Measurements from ENCODE around the gene SERPINE1.
"Not testable (repeated sequence)": the region's sequence is repeated elsewhere in the genome, so short reads cannot be mapped to it uniquely, and the experiment has no call there.

SERPINE1 gene

DNA sequence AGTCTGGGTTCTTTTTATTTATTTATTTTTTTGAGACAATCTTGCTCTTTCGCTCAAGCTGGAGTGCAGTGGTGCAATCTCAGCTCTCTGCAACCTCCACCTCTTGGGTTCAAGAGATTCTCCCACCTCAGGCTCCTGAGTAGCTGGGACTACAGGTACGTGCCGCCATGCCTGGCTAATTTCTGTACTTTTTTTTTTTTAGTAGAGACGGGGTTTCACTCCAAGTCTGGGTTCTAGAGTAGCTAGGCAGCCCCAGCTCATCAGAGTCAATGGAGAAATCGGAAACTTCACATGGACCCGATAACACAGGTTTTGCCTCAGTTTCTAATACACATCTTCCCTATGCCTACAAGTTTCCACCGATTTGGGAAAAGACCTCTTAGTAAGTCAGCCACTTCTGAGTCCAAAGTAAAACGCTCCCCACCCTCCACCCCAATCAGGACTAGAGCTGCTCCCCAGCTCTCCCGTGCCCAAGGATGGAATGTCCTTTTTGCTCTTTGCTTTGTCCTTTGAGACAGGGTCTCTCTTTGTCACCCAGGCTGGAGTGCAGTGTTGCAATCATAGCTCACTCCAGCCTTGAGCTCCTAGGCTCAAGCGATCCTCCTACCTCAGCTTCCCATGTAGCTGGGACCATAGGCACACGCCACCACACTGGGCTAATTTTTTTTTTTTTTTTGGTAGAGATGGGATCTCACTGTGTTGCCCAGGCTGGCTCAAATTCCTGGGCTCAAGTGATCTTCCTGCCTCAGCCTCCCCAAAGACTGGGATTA lies 3.8 kb upstream of the SERPINE1 start:
- Mint-ChIP-seq H3K27ac (no peak overlapping the region), H3K9me3 (no peaks in the 10 kb centered on the region), H3K4me3 (no peak overlapping the region), H3K36me3 (no peaks in the 10 kb centered on the region), H3K27me3 (peaks cover 32% of the 10 kb centered on the region), H3K4me1 (peaks cover 31% of the 10 kb centered on the region)
- ATAC-seq (ENCODE audit: low read depth) (no peak), DNase-seq (ENCODE audit: low spot score in 2 of 2) (no peak)

- Mint-ChIP-seq H3K36me3 (no peaks in the 10 kb centered on the region), H3K27me3 (peaks cover 30% of the 10 kb centered on the region), H3K4me1 (peaks cover 32% of the 10 kb centered on the region), H3K9me3 (no peaks in the 10 kb centered on the region), H3K27ac (no peak overlapping the region), H3K4me3 (no peak overlapping the region)
- DNase-seq (ENCODE audit: low spot score in 2 of 2), result no peak
- no peak for ATAC-seq (ENCODE audit: low read depth)
These were observed 3.2 kb upstream of the SERPINE1 start for GRCh38 chr7:101123703-101124068.

DNA sequence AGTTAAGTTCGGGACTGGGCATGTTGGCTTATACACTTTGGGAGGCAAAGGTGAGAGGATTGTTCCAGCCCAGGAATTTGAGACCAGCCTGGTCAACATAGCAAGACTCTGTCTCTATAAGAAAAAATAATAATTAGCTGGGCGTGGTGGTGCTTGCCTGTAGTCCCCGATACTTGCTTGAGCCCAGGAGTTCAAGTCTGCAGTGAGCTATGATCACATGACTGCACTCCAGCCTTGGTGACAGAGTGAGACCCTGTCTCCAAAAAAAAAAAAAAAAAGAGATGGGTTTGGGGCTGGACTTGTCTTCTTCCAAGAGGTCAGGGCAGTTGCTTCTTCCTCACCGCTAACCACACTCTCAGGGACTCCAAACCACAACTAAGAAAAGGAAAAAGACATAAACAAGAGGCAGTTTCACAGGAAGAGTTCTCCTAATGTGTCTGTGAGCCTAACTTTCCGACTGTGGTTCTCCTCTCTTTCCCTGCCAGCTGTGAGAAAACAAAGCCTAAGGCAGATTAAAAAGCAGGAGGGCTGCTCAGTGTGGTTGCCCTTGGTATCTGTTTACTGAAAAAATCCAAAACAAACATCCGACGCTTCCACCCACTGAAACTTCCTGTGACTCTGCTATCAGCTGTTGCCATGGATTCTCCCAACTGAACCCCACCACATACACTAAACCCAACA lies 2.4 kb upstream of the SERPINE1 start:
- H3K27ac Mint-ChIP-seq, result no peak overlapping the region
- no peak for ATAC-seq (ENCODE audit: low read depth)
- no peak for DNase-seq (ENCODE audit: low spot score in 2 of 2)
- H3K4me3 Mint-ChIP-seq, result no peak overlapping the region
- H3K36me3 Mint-ChIP-seq, result no peaks in the 10 kb centered on the region
- H3K4me1 Mint-ChIP-seq, result peaks cover 32% of the 10 kb centered on the region
- peaks cover 30% of the 10 kb centered on the region for H3K27me3 Mint-ChIP-seq
- H3K9me3 Mint-ChIP-seq, result no peaks in the 10 kb centered on the region

- peaks cover 27% of the 10 kb centered on the region for H3K27me3 Mint-ChIP-seq
- peak overlapping the region; percentile 35 for H3K4me3 Mint-ChIP-seq
- H3K4me1 Mint-ChIP-seq, result peaks cover 32% of the 10 kb centered on the region
- no peaks in the 10 kb centered on the region for H3K36me3 Mint-ChIP-seq
- ATAC-seq (ENCODE audit: low read depth) (peak; percentile 74), DNase-seq (ENCODE audit: low spot score in 2 of 2) (no peak)
- no peaks in the 10 kb centered on the region for H3K9me3 Mint-ChIP-seq
- peak overlapping the region; percentile 49 for H3K27ac Mint-ChIP-seq
These were observed 784 bp upstream of the SERPINE1 start for GRCh38 chr7:101125989-101126650.

GRCh38 chr7:101127460-101128039 lies 646 bp downstream of the SERPINE1 start:
- DNase-seq (ENCODE audit: low spot score in 2 of 2) (no peak), ATAC-seq (ENCODE audit: low read depth) (no peak)
- no peak overlapping the region for H3K27ac Mint-ChIP-seq
- no peak overlapping the region for H3K4me3 Mint-ChIP-seq
- H3K9me3 Mint-ChIP-seq, result no peaks in the 10 kb centered on the region
- peaks cover 26% of the 10 kb centered on the region for H3K27me3 Mint-ChIP-seq
- peaks cover 24% of the 10 kb centered on the region for H3K4me1 Mint-ChIP-seq
- no peaks in the 10 kb centered on the region for H3K36me3 Mint-ChIP-seq

DNA sequence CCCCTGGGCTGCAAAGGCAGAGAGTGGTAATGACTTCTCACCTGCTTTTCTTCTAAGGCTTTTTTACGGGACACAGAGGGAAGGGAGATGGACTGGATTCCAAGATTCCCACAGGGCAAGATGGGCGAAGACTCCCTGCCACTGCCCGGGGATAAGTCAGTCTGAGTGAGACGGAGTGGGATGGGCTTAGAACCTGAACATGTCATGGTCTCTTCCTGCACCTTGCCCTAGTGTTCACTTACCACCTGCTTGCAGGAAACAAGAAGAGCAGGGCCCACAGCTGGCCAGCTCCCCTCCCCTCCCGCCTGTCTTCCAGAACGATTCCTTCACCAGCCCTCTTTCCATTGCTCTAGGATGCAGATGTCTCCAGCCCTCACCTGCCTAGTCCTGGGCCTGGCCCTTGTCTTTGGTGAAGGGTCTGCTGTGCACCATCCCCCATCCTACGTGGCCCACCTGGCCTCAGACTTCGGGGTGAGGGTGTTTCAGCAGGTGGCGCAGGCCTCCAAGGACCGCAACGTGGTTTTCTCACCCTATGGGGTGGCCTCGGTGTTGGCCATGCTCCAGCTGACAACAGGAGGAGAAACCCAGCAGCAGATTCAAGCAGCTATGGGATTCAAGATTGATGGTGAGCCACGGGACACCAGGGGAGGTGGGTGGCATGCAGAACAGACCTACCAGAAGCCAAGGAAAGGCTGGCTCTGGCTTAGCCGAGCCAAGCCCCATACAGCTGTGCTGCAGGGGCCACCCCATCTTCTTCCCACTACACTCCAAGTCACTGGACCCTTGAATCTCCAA lies 1.3 kb downstream of the SERPINE1 start:
- H3K27ac Mint-ChIP-seq, result no peak overlapping the region
- H3K4me1 Mint-ChIP-seq, result peaks cover 23% of the 10 kb centered on the region
- ATAC-seq (ENCODE audit: low read depth), result no peak
- H3K9me3 Mint-ChIP-seq, result no peaks in the 10 kb centered on the region
- peaks cover 27% of the 10 kb centered on the region for H3K27me3 Mint-ChIP-seq
- H3K36me3 Mint-ChIP-seq, result no peaks in the 10 kb centered on the region
- no peak overlapping the region for H3K4me3 Mint-ChIP-seq
- DNase-seq (ENCODE audit: low spot score in 2 of 2), result no peak

DNA sequence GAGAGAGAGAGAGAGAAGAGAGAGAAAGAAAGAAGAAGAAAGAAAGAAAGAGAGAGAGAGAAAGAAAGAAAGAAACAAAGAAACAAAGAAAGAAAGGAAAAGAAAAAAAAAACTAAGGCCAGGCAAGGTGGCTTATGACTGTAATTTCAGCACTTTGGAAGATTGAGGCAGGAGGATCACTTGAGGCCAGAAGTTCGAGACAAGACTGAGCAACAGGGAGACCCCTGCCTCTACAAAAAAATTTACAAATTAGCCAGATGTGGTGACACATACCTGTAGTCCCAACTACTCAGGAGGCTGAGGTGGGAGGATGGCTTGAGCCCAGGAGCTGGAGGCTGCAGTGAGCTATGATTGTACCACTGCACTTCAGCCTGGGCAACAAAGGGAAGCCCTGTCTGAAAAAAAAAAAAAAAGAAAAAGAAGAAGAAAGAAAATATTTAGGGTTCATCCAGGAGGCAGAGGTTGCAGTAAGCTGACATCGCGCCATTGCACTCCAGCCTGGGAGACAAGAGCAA lies 2.8 kb downstream of the SERPINE1 start:
- DNase-seq (ENCODE audit: low spot score in 2 of 2) (no peak), ATAC-seq (ENCODE audit: low read depth) (no peak)
- Mint-ChIP-seq H3K4me3 (no peak overlapping the region), H3K4me1 (peaks cover 23% of the 10 kb centered on the region), H3K27me3 (peaks cover 34% of the 10 kb centered on the region), H3K27ac (no peak overlapping the region), H3K36me3 (no peaks in the 10 kb centered on the region), H3K9me3 (no peaks in the 10 kb centered on the region)

DNA sequence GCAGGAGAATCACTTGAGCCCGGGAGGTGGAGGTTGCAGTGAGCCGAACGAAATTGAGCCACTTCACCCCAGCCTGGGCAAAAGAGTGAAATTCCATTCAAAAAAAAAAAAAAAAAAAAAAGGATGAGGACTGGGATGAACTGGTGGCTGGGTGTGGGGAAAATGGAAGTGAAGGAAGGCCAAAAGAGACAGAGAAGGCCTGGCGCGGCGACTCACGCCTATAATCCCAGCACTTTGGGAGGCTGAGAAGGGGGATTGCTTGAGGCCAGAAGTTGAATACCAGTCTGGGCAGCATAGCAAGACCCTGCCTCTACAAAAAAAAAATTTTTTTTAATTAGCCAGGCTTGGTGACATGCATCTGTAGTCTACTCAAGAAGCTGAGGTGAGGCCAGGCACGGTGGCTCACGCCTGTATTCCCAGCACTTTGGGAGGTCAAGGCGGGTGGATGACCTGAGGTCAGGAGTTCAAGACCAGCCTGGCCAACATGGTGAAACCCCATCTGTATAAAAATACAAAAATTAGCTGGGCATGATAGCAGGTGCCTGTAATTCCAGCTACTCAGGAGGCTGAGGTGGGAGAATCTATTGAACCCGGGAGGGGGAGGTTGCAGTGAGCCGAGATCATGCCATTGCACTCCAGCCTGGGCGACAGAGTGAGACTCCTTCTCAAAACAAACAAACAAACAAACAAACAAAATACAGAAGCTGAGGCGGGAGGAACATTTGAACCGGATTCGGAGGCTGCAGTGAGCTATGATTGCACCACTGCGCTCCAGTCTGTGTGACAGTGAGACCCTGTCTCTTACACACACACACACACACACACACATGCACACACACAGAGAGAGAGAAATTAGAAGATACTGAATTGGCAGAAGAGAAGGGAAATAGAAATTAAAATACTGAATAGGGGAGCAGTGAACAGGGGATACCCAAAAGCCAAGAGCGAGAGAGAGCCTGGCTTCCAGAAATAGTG lies 6.0 kb downstream of the SERPINE1 start:
- H3K36me3 Mint-ChIP-seq; H3K4me1 Mint-ChIP-seq; H3K9me3 Mint-ChIP-seq; H3K27ac Mint-ChIP-seq; H3K4me3 Mint-ChIP-seq; ATAC-seq (ENCODE audit: low read depth); DNase-seq (ENCODE audit: low spot score in 2 of 2): not testable (repeated sequence)
- H3K27me3 Mint-ChIP-seq, result peaks cover 43% of the 10 kb centered on the region

- Mint-ChIP-seq H3K4me3 (no peak overlapping the region), H3K9me3 (no peaks in the 10 kb centered on the region), H3K36me3 (no peaks in the 10 kb centered on the region), H3K27me3 (peaks cover 39% of the 10 kb centered on the region), H3K4me1 (peaks cover 4% of the 10 kb centered on the region), H3K27ac (no peak overlapping the region)
- DNase-seq (ENCODE audit: low spot score in 2 of 2), result no peak
- no peak for ATAC-seq (ENCODE audit: low read depth)
These were observed 6.9 kb downstream of the SERPINE1 start for GRCh38 chr7:101133621-101134398.

DNA sequence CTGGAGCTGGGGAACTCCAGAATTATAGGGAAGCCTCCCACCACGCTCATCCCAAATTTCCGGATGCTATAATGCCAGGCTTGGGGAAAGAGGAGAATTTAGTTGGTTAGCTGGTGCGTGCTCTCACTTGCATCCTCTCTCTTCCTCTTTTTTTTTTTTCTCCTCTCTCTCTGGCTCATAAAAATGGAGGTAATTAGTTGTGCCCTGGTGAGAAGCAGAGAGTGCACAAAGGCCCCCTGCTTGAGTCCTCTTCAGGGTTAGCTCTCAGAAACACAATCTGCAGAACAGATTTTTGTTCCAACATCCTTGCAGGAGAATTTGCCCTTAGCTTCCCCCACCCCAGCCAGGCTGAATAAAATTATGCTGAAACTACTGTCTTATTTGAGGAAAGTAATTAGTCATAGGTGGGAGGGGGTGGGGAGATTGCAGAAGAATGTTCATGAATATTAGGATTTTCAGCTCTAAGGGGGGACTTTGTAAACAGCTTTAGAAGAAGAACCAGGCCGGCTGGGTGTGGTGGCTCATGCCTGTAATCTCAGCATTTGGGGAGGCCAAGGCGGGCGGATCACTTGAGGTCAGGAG lies 7.6 kb downstream of the SERPINE1 start:
- Mint-ChIP-seq H3K27ac (no peak overlapping the region), H3K27me3 (peaks cover 37% of the 10 kb centered on the region), H3K9me3 (no peaks in the 10 kb centered on the region), H3K4me3 (no peak overlapping the region), H3K36me3 (no peaks in the 10 kb centered on the region), H3K4me1 (peaks cover 4% of the 10 kb centered on the region)
- DNase-seq (ENCODE audit: low spot score in 2 of 2), result no peak
- no peak for ATAC-seq (ENCODE audit: low read depth)

GRCh38 chr7:101137651-101138212 lies 10.8 kb downstream of the SERPINE1 start:
- Mint-ChIP-seq H3K36me3 (no peaks in the 10 kb centered on the region), H3K27me3 (peaks cover 30% of the 10 kb centered on the region), H3K4me1 (peaks cover 4% of the 10 kb centered on the region), H3K9me3 (no peaks in the 10 kb centered on the region), H3K4me3 (no peak overlapping the region), H3K27ac (no peak overlapping the region)
- DNase-seq (ENCODE audit: low spot score in 2 of 2) (no peak), ATAC-seq (ENCODE audit: low read depth) (no peak)

Data from memory B cell (primary cell).